ENCODE results near the gene CYP2A7.
"Not testable (repeated sequence)": the region's sequence is repeated elsewhere in the genome, so short reads cannot be mapped to it uniquely, and the experiment has no call there.

The CYP2A7 gene

GRCh38 chr19:40838477-40838876, 43.6 kb downstream of the CYP2A7 start:
- not testable (repeated sequence) for DNase-seq

GRCh38 chr19:40836754-40837429, 45.1 kb downstream of the CYP2A7 start:
- no peak for DNase-seq

GRCh38 chr19:40833728-40834533, 48.1 kb downstream of the CYP2A7 start:
- not testable (repeated sequence) for DNase-seq

GRCh38 chr19:40832431-40832790, 49.6 kb downstream of the CYP2A7 start:
- DNase-seq: not testable (repeated sequence)

- DNase-seq: no peak
Observed at GRCh38 chr19:40831502-40832430, 50.3 kb downstream of the CYP2A7 start.

GRCh38 chr19:40830741-40831140, 51.3 kb downstream of the CYP2A7 start:
- DNase-seq: not testable (repeated sequence)

GRCh38 chr19:40829205-40829604, 52.8 kb downstream of the CYP2A7 start:
- DNase-seq: no peak

GRCh38 chr19:40827386-40828247, 54.4 kb downstream of the CYP2A7 start:
- DNase-seq: no peak

- peak; percentile 63 for DNase-seq
Observed at GRCh38 chr19:40826699-40827385, 55.2 kb downstream of the CYP2A7 start.

GRCh38 chr19:40826312-40826698, 55.7 kb downstream of the CYP2A7 start:
- DNase-seq: not testable (repeated sequence)

- DNase-seq: not testable (repeated sequence)
Observed at GRCh38 chr19:40825460-40826095, 56.5 kb downstream of the CYP2A7 start.

Measured in activated CD4-positive, alpha-beta T cell treated with anti-CD3 and anti-CD28 coated beads, Interleukin-2, amount 50 U/mL, for 1 hour (primary cell).